IPS-NIHi11 (cell line): ENCODE results near the gene SLC18B1.
"Not testable (repeated sequence)": the region's sequence is repeated elsewhere in the genome, so short reads cannot be mapped to it uniquely, and the experiment has no call there.

Source experiments
- DNase-seq: peaks from one replicate; pipeline ENCODE4 v3.0.0; 2012; ENCODE audit warnings: mixed read lengths, low spot score

Gene SLC18B1

GRCh38 chr6:132798869-132799538, 567 bp upstream of the SLC18B1 start:
- peak; percentile 64 for DNase-seq

- DNase-seq = no peak
These were observed 3.0 kb downstream of the SLC18B1 start for GRCh38 chr6:132795461-132795860.

GRCh38 chr6:132792510-132792909, 5.9 kb downstream of the SLC18B1 start:
- DNase-seq = no peak

DNA sequence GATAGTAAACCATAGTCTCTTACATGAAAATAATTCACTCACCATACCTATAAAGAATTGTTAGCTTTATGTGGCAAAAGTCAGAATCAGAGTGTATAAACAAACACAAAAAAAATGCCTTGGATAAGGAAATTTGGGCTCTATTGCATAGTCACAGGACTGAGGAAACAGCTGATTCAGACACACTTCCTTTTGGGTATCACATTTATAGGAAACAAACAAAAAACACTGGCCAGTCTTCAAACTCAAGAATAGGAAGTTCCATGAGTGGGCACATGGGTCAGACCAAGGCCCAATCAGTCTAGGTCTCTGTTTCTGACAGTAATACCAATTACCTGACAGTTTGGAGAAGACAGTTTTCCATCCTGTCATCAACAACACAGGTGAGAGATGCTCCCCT, 8.0 kb downstream of the SLC18B1 start:
- no peak for DNase-seq

- DNase-seq = no peak
These were observed 9.1 kb downstream of the SLC18B1 start for GRCh38 chr6:132789396-132789776.

- no peak for DNase-seq
These were observed 9.6 kb downstream of the SLC18B1 start for GRCh38 chr6:132788658-132789395.

GRCh38 chr6:132785936-132786335, 12.5 kb downstream of the SLC18B1 start:
- no peak for DNase-seq

DNA sequence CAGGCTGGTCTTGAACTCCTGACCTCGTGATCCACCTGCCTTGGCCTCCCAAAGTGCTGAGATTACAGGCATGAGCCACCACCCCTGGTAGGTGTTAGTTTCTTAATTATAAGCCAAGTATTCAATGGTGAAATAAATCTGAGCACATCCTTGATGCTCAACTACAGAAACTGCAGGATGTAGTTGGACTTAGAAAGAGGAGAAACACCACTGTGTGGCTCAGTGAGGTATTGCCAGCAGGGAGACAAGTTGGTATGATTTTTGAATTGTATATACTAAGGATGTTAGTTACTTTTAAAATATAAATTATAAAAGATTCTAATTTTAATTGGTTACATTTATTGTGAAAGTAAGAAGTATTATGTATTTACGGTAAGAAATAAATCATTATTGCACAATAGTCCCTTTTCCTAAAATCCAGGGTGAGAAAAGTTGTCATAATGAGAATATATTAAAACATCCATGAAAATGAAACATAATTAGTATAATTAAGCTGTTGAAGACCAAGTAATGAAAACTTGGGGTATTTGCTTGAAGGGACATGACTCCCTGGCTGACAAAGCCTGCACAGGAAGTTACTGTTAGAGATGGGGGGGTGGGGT, 17.6 kb downstream of the SLC18B1 start:
- no peak for DNase-seq

DNA sequence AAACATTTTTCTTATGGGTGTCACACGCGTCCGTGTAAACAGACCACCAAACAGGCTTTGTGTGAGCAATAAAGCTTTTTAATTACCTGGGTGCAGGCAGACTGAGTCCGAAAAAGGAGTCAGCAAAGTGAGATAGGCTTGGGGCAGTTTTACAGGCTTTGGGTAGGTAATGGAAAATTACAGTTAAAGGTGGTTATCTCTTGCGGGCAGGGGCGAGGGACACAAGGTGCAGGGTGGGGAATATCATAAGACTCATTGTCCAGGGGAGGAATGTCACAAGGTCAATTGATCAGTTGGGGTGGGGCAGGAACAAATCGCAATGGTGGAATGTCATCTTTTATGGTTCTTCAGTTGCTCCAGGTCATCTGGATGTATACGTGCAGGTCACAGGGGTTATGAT, 20.6 kb downstream of the SLC18B1 start:
- not testable (repeated sequence) for DNase-seq

- peak; percentile 61 for DNase-seq
These were observed 30.4 kb downstream of the SLC18B1 start for GRCh38 chr6:132768051-132768517.

DNA sequence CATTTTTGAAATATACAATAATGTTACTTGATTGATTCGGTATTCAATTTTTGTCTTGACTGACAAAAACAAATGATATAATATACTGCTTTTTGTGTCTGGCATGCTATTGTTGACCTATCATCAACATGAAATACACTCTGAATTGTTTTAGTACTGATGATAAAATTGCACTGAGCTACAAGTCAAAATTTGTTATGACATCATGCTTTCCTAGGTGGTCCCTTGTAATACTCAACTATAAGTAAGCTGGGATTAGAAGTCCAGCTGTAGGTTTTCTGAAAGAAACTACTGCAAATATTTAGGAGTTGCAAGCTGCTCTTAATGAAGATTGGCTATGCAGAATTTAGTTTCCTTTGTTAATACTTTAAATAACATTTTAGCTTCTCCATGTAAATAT, 32.9 kb downstream of the SLC18B1 start:
- no peak for DNase-seq

- DNase-seq = peak; percentile 29
These were observed 34.1 kb downstream of the SLC18B1 start for GRCh38 chr6:132764370-132764769.

GRCh38 chr6:132763269-132763668, 35.2 kb downstream of the SLC18B1 start:
- DNase-seq = no peak

GRCh38 chr6:132760256-132760655, 38.2 kb downstream of the SLC18B1 start:
- no peak for DNase-seq

DNA sequence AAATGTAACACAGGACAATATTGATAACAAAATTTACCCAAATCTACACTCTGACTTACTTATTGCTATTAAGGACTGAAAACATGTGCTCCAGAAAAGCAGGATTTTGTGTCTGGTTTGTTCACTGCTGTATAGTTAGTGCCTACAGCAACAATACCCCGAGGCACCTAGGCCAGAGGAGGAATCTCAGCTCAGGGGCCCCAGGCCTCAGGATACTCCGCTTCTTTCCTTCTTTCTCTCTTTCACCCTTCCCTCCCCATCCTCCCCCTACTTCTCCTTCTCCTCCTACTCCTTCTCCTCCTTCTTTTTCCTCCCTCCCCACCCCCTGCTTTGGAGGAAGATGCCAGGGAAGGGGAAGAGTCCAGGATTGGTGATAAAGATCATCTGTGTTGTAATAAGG, 39.7 kb downstream of the SLC18B1 start:
- DNase-seq = no peak

- DNase-seq = no peak
These were observed 46.2 kb downstream of the SLC18B1 start for GRCh38 chr6:132752255-132752654.

DNA sequence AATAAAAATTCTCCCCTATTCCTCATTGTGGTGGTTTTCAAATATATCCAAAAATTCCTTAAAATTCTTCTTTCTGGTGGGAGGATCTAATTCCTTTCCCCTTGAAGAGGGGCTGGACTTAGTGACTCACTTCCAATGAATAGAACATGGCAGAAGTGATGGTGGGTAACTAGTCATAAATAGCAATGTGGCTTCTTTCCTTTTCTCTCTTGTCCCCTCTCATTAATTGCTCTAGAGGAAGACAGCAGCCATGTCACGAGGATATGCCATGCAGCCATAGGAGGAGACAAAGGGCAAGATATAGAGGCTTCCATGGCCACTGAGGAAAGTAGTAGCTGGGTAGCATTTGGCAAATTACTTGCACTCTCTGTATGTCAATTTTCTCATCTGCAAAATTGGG, 46.6 kb downstream of the SLC18B1 start:
- no peak for DNase-seq

GRCh38 chr6:132751306-132751705, 47.1 kb downstream of the SLC18B1 start:
- no peak for DNase-seq

DNA sequence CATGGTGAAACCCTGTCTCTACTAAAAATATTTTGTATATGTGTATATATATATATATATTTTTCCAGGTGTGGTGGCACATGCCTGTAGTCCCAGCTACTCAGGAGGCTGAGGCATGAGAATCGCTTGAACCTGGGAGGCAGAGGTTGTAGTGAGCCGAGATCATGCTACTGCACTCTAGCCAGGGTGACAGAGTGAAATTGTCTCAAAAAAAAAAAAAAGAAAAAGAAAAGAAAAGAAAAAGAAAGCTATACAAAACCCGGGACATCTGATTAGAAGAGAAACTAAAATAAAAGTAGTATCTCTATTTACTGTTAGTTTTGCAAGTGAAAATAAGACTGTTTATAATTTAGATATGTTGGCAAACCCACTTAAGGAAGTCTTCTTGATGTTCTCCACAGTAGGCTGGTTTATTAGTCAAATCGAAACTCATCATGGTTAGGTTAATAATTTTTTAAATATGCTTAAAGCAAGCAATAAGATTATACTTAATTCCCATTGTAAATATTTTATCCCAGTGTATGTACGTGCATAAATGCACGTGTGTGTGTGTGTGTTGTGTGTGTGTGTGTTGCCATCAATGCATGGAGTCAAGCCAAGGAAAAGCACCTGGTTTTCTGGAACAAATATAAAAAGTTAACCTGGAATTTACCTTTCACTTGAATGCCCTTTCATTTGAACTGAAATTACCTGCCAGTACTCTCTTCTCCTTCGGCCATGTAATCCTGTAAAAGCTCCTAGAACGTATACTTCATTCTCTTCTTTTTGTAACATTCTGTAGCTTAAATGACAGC, 47.8 kb downstream of the SLC18B1 start:
- no peak for DNase-seq

DNA sequence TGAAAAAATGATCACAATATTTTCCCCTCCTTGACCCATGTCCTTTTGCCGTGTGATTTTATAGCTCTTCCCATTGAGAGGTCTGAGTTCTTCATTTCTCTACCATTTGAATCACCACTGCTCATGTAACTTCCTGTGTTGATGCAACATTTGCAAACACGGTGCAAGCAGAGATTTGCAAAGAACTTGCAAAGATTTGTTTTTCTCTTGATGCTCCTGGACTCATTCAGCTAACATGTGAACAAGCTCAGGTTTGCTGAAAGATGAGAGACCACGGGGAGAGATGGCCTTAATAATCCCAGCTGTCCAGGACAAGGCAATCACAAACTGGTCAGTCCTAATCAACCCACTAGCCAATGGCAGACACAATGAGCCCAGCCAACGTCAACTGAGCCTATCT, 49.3 kb downstream of the SLC18B1 start:
- DNase-seq = no peak

DNA sequence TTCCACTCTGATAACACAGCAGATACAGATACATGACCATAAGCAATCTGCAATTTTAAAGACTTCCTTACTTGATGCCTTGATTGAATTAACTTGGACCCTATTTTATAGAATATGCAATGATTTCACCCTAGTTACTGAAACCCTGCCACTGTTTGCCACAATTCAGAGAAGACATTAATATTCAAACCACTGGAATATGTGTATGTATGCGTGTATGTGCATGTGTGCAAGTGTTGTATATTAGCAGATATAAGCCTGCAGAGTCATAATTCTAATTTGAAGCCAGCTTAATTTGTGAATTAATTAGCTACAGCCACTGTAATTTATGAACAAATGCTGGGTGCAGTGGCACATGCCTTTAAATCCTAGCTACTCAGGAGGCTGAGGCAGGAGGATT, 50.0 kb downstream of the SLC18B1 start:
- no peak for DNase-seq

GRCh38 chr6:132746048-132746447, 52.4 kb downstream of the SLC18B1 start:
- DNase-seq = no peak
